ENCODE results near the gene SNRPE.
"Not testable (repeated sequence)": the region's sequence is repeated elsewhere in the genome, so short reads cannot be mapped to it uniquely, and the experiment has no call there.

SNRPE gene

GRCh38 chr1:203861379-203862184 is at the start of gene SNRPE:
Gene SNRPE (plus strand): TSS chr1:203861599. CDS start chr1:203861660, 61 bp downstream.
- TF ChIP-seq ZFX (IDR thresholded peaks at IDR 0.05) (peak; percentile 74), CTCF (conservative IDR thresholded peaks at IDR 0.05) (peak; percentile 99)
- H3K27ac ChIP-seq = peak within 1 kb of the TSS; percentile 93

- no peak overlapping the region for H3K27ac ChIP-seq
- no peak for TF ChIP-seq ZFX (IDR thresholded peaks at IDR 0.05)
- no peak for TF ChIP-seq CTCF (conservative IDR thresholded peaks at IDR 0.05)
Measured at GRCh38 chr1:203813581-203814341, 47.6 kb upstream of the SNRPE start.

GRCh38 chr1:203818399-203818798 is 43.0 kb upstream of the SNRPE start:
- H3K27ac ChIP-seq = no peak overlapping the region
- TF ChIP-seq CTCF (conservative IDR thresholded peaks at IDR 0.05) (no peak), ZFX (IDR thresholded peaks at IDR 0.05) (no peak)

- TF ChIP-seq ZFX (IDR thresholded peaks at IDR 0.05) = no peak
- no peak for TF ChIP-seq CTCF (conservative IDR thresholded peaks at IDR 0.05)
- no peak overlapping the region for H3K27ac ChIP-seq
Measured at GRCh38 chr1:203823306-203823705, 38.1 kb upstream of the SNRPE start.

GRCh38 chr1:203826175-203826574 is 35.2 kb upstream of the SNRPE start:
- no peak overlapping the region for H3K27ac ChIP-seq
- TF ChIP-seq ZFX (IDR thresholded peaks at IDR 0.05) = no peak
- TF ChIP-seq CTCF (conservative IDR thresholded peaks at IDR 0.05) = no peak

- TF ChIP-seq ZFX (IDR thresholded peaks at IDR 0.05) (no peak), CTCF (conservative IDR thresholded peaks at IDR 0.05) (no peak)
Measured at GRCh38 chr1:203828002-203828401, 33.4 kb upstream of the SNRPE start.

GRCh38 chr1:203828503-203828902 is 32.9 kb upstream of the SNRPE start:
- no peak overlapping the region for H3K27ac ChIP-seq
- TF ChIP-seq CTCF (conservative IDR thresholded peaks at IDR 0.05) (no peak), ZFX (IDR thresholded peaks at IDR 0.05) (no peak)

More at GRCh38 chr1:203828002-203828401, 33.4 kb upstream of the SNRPE start:
- H3K27ac ChIP-seq = no peak overlapping the region

GRCh38 chr1:203829247-203829646 is 32.2 kb upstream of the SNRPE start:
- not testable (repeated sequence) for H3K27ac ChIP-seq
